NB4 (cell line): ENCODE measurements around the gene LIMS1.

ENCODE experiments used
- DNase-seq: peaks from one replicate; pipeline ENCODE4 v3.0.0; 2010; ENCODE audit warnings: low read depth
- H3K4me3 ChIP-seq: one replicate; pipeline ENCODE4 v1.5.1; 2011; ENCODE audit warnings: mild to moderate bottlenecking, low read depth, low read length, moderate library complexity
- CTCF ChIP-seq: IDR thresholded peaks from one replicate; pipeline ENCODE4 v1.5.1; 2012; ENCODE audit warnings: low read depth, low read length
- MAX ChIP-seq: IDR thresholded peaks from 2 replicates; pipeline ENCODE4 v1.6.1; 2011; ENCODE audit warnings: low read depth, low read length
- MYC ChIP-seq: IDR thresholded peaks from 2 replicates; pipeline ENCODE4 v1.6.1; 2011; ENCODE audit warnings: low read depth, low read length
- POLR2A ChIP-seq: IDR thresholded peaks from 2 replicates; pipeline ENCODE4 v1.6.1; 2011; ENCODE audit warnings: mild to moderate bottlenecking; ENCODE audit not compliant: insufficient read length; ENCODE audit errors: extremely low read depth

The LIMS1 gene

GRCh38 chr2:108562274-108562673, 28.0 kb downstream of the LIMS1 start:
- no peak for DNase-seq
- TF ChIP-seq MYC (no peak), CTCF (no peak), MAX (no peak), POLR2A (no peak)
- no peak overlapping the region for H3K4me3 ChIP-seq

GRCh38 chr2:108564510-108564909, 30.2 kb downstream of the LIMS1 start:
- no peak for DNase-seq
- no peak overlapping the region for H3K4me3 ChIP-seq
- TF ChIP-seq CTCF (no peak), POLR2A (no peak), MYC (no peak)

- no peak overlapping the region for H3K4me3 ChIP-seq
- TF ChIP-seq MYC (no peak), MAX (no peak), CTCF (no peak)
- DNase-seq, result no peak
Measured at GRCh38 chr2:108565778-108566375, 31.6 kb downstream of the LIMS1 start.

GRCh38 chr2:108570416-108570815, 36.1 kb downstream of the LIMS1 start:
- TF ChIP-seq POLR2A, result no peak
- no peak for TF ChIP-seq CTCF
- no peak for TF ChIP-seq MYC
- TF ChIP-seq MAX, result no peak
- H3K4me3 ChIP-seq, result no peak overlapping the region
- no peak for DNase-seq

GRCh38 chr2:108571286-108571685, 37.0 kb downstream of the LIMS1 start:
- H3K4me3 ChIP-seq, result no peak overlapping the region
- TF ChIP-seq POLR2A (no peak), CTCF (no peak), MAX (no peak), MYC (no peak)
- no peak for DNase-seq

GRCh38 chr2:108573061-108573460, 38.8 kb downstream of the LIMS1 start:
- TF ChIP-seq MYC, result no peak
- TF ChIP-seq POLR2A, result no peak
- no peak for TF ChIP-seq MAX
- no peak for TF ChIP-seq CTCF
- peak; percentile 49 for DNase-seq
- H3K4me3 ChIP-seq, result no peak overlapping the region
